Keratinocyte (primary cell): ENCODE measurements around the gene RCN2. TPM values are rescaled to one million over a fixed set of nuclear protein-coding genes. Genes with fewer than 3 reads are reported as not detected.
"Not testable (repeated sequence)": the region's sequence is repeated elsewhere in the genome, so short reads cannot be mapped to it uniquely, and the experiment has no call there.

Experiments
- DNase-seq: peaks from one replicate; pipeline ENCODE4 v3.0.0-alpha.2; 2011; ENCODE audit warnings: low read depth, missing footprints, low spot score
- FAIRE-seq: peaks from 2 replicates; lab custom pipeline; 2011; peaks lifted over from hg19 to GRCh38; lab: Jason Lieb, UNC
- H2AFZ ChIP-seq: 2 replicates; pipeline ENCODE4 v1.6.0; 2012; ENCODE audit warnings: low read length, control low read depth, inconsistent platforms; ENCODE audit not compliant: control insufficient read depth
- H3K27ac ChIP-seq: 2 replicates; pipeline ENCODE4 v1.5.1; 2011; ENCODE audit warnings: low read length; ENCODE audit not compliant: control insufficient read depth, insufficient read depth
- H3K27me3 ChIP-seq: 3 replicates; pipeline ENCODE4 v1.6.0; 2011; ENCODE audit warnings: low read length; ENCODE audit not compliant: control insufficient read depth, insufficient read depth; ENCODE audit errors: extremely low read depth
- H3K36me3 ChIP-seq, 2 experiments: 2 replicates in 1 of 2; 3 replicates in 1 of 2; pipeline ENCODE4 v1.5.1; 2011; ENCODE audit warnings: low read length in 2 of 2, mild to moderate bottlenecking in 1 of 2; ENCODE audit not compliant: control insufficient read depth in 2 of 2, insufficient read depth in 2 of 2; ENCODE audit errors: extremely low read depth in 1 of 2
- H3K4me1 ChIP-seq: 3 replicates; pipeline ENCODE4 v1.5.1; 2011; ENCODE audit warnings: low read length; ENCODE audit not compliant: control insufficient read depth, insufficient read depth; ENCODE audit errors: extremely low read depth
- H3K4me2 ChIP-seq: 3 replicates; pipeline ENCODE4 v1.6.0; 2011; ENCODE audit warnings: low read depth, low read length; ENCODE audit not compliant: control insufficient read depth, insufficient read depth; ENCODE audit errors: extremely low read depth
- H3K4me3 ChIP-seq, 3 experiments: fragments of 200-600 bp in 1 of 3; sonication (generic) in 1 of 3; 2 replicates in 2 of 3; 3 replicates in 1 of 3; pipeline ENCODE4 v1.5.1; 2011 to 2016; ENCODE audit warnings: low read length in 3 of 3, mild to moderate bottlenecking in 3 of 3, control low read depth in 2 of 3, inconsistent platforms in 1 of 3, low read depth in 1 of 3, mixed read lengths in 1 of 3, mixed run types in 1 of 3, moderate library complexity in 1 of 3; ENCODE audit not compliant: control insufficient read depth in 2 of 3, insufficient read depth in 2 of 3; ENCODE audit errors: extremely low read depth in 1 of 3
- H3K79me2 ChIP-seq: 2 replicates; pipeline ENCODE4 v1.6.0; 2012; ENCODE audit warnings: low read length; ENCODE audit not compliant: control insufficient read depth, insufficient read depth
- H3K9ac ChIP-seq: 3 replicates; pipeline ENCODE4 v1.6.0; 2011; ENCODE audit warnings: low read length; ENCODE audit not compliant: control insufficient read depth, insufficient read depth; ENCODE audit errors: extremely low read depth
- H3K9me1 ChIP-seq: 3 replicates; pipeline ENCODE4 v1.6.0; 2011; ENCODE audit warnings: low read length; ENCODE audit not compliant: control insufficient read depth, insufficient read depth; ENCODE audit errors: extremely low read depth
- H3K9me3 ChIP-seq: 2 replicates; pipeline ENCODE4 v1.5.1; 2012; ENCODE audit warnings: low read depth, low read length; ENCODE audit not compliant: control insufficient read depth
- H4K20me1 ChIP-seq: 3 replicates; pipeline ENCODE4 v1.6.0; 2011; ENCODE audit warnings: low read length; ENCODE audit not compliant: control insufficient read depth, insufficient read depth; ENCODE audit errors: extremely low read depth
- CTCF ChIP-seq, 3 experiments: IDR thresholded peaks in 1 of 3; conservative IDR thresholded peaks in 1 of 3; optimal IDR thresholded peaks in 1 of 3; 2 replicates in 2 of 3; 3 replicates in 1 of 3; pipeline versions ENCODE3 to v1.5.1; 2011; ENCODE audit warnings: low read length in 3 of 3, mild to moderate bottlenecking in 3 of 3, moderate library complexity in 2 of 3, control low read depth in 1 of 3, inconsistent platforms in 1 of 3; ENCODE audit not compliant: insufficient read depth in 2 of 3; ENCODE audit errors: extremely low read depth in 1 of 3
- EZH2 ChIP-seq: IDR thresholded peaks from one replicate; pipeline ENCODE4 v1.6.1; 2012; ENCODE audit warnings: inconsistent platforms, mild to moderate bottlenecking, low read length, moderate library complexity
- dilution Hi-C: fragments of 300-500 bp; cut with MboI; formaldehyde crosslinking; loops from one replicate; pipeline ENCODE4 v1.7.0; 2020; ENCODE audit warnings: low sequenced_read_pairs; ENCODE audit not compliant: extremely low pct_ligation_motif_present
- polyA plus RNA-seq, 5 experiments: library from polyadenylated mRNA; depleted of rRNA in 3 of 5; stranded (reverse) in 3 of 5; stranded (forward) in 1 of 5; unstranded in 1 of 5; fragments of >200 nt; gene quantifications; 1 replicate in 1 of 5; 2 replicates in 3 of 5; 3 replicates in 1 of 5; pipeline versions ENCODE4 v1.2.1 to v1.2.3, GENCODE V29; 2011 to 2012; ENCODE audit warnings: missing spikeins in 2 of 5, low read depth in 1 of 5, low replicate concordance in 1 of 5

RCN2 gene
- polyA plus RNA-seq, 1 donor (not counting 4 experiments of a cell fraction or from before 2014, with no cell fraction given): 118 TPM

GRCh38 chr15:76892836-76893235 lies 38.7 kb upstream of the RCN2 start:
- H3K9ac ChIP-seq, H3K27me3 ChIP-seq, FAIRE-seq, H2AFZ ChIP-seq, dilution Hi-C loops, DNase-seq, H3K79me2 ChIP-seq, H3K9me1 ChIP-seq, H3K4me2 ChIP-seq, H3K9me3 ChIP-seq, H3K36me3 ChIP-seq, H4K20me1 ChIP-seq, H3K4me1 ChIP-seq, H3K4me3 ChIP-seq, H3K27ac ChIP-seq: not testable (repeated sequence)

- Histone ChIP-seq H3K4me1 (peaks cover 4% of the 10 kb centered on the region), H3K4me2 (no peak overlapping the region), H4K20me1 (no peaks in the 10 kb centered on the region), H3K79me2 (peaks cover 2% of the 10 kb centered on the region), H3K4me3 (no peak overlapping the region), H3K27ac (no peak overlapping the region), H3K27me3 (no peaks in the 10 kb centered on the region), H3K36me3 (no peaks in the 10 kb centered on the region), H3K9me3 (no peaks in the 10 kb centered on the region), H2AFZ (no peak overlapping the region), H3K9me1 (no peaks in the 10 kb centered on the region), H3K9ac (no peak overlapping the region)
- TF ChIP-seq CTCF (optimal IDR thresholded peaks at IDR 0.05 in 1 of 3, IDR thresholded peaks at IDR 0.05 in 1 of 3, conservative IDR thresholded peaks at IDR 0.05 in 1 of 3; ENCODE audit: extremely low read depth in 1 of 3, insufficient read depth in 2 of 3, low read length in 3 of 3) (no peak), EZH2 (no peak)
- FAIRE-seq (no peak), DNase-seq (no peak)
- dilution Hi-C loops: no loop called here
These were observed 37.4 kb upstream of the RCN2 start for GRCh38 chr15:76894174-76894573.

GRCh38 chr15:76898102-76898501 lies 33.4 kb upstream of the RCN2 start:
- no peak overlapping the region for H3K27ac ChIP-seq
- DNase-seq (no peak), FAIRE-seq (no peak)
- peaks cover 4% of the 10 kb centered on the region for H3K4me1 ChIP-seq
- H3K27me3 ChIP-seq: no peaks in the 10 kb centered on the region
- H2AFZ ChIP-seq: no peak overlapping the region
- peaks cover 2% of the 10 kb centered on the region for H3K79me2 ChIP-seq
- no peaks in the 10 kb centered on the region for H3K36me3 ChIP-seq
- TF ChIP-seq CTCF (optimal IDR thresholded peaks at IDR 0.05 in 1 of 3, IDR thresholded peaks at IDR 0.05 in 1 of 3, conservative IDR thresholded peaks at IDR 0.05 in 1 of 3; ENCODE audit: extremely low read depth in 1 of 3, insufficient read depth in 2 of 3, low read length in 3 of 3) (no peak), EZH2 (no peak)
- no peak overlapping the region for H3K9ac ChIP-seq
- no peak overlapping the region for H3K4me3 ChIP-seq
- dilution Hi-C loops: no loop called here
- H3K9me1 ChIP-seq: no peaks in the 10 kb centered on the region
- no peak overlapping the region for H3K4me2 ChIP-seq
- no peaks in the 10 kb centered on the region for H3K9me3 ChIP-seq
- no peaks in the 10 kb centered on the region for H4K20me1 ChIP-seq

- H4K20me1 ChIP-seq, H3K79me2 ChIP-seq, H3K4me3 ChIP-seq, H3K4me1 ChIP-seq, H3K27me3 ChIP-seq, dilution Hi-C loops, H3K9me3 ChIP-seq, H2AFZ ChIP-seq, DNase-seq, H3K27ac ChIP-seq, H3K9me1 ChIP-seq, FAIRE-seq, H3K36me3 ChIP-seq, H3K4me2 ChIP-seq, H3K9ac ChIP-seq: not testable (repeated sequence)
These were observed 32.2 kb upstream of the RCN2 start for GRCh38 chr15:76899176-76899930.
